ENCODE data around the gene LRRC38. TPM values are rescaled to one million over a fixed set of nuclear protein-coding genes. Genes with fewer than 3 reads are reported as not detected.
"Not testable (repeated sequence)": the region's sequence is repeated elsewhere in the genome, so short reads cannot be mapped to it uniquely, and the experiment has no call there.

LRRC38 gene
- total and polyA plus RNA-seq, 7 donors: 2.9 to 26.8 (median 7.0) TPM

- H3K4me1 ChIP-seq: no peaks in the 10 kb centered on the region
- intact Hi-C loops (cut with DNase I): no loop called here
- no peaks in the 10 kb centered on the region for H3K9me3 ChIP-seq
- ATAC-seq: no peak
- DNase-seq: no peak
- 31 to 57% (median 32%) methylated on average over 10 of the region's 10 CpGs for WGBS, 3 donors
- H3K4me3 ChIP-seq: no peak overlapping the region
- H3K27ac ChIP-seq: no peak overlapping the region
- no peaks in the 10 kb centered on the region for H3K27me3 ChIP-seq (ENCODE audit: insufficient read depth in 3 of 3, low read length in 2 of 3)
- no peaks in the 10 kb centered on the region for H3K36me3 ChIP-seq (ENCODE audit: insufficient read depth in 1 of 2, low read depth in 1 of 2)
- TF ChIP-seq, protein P1, sequence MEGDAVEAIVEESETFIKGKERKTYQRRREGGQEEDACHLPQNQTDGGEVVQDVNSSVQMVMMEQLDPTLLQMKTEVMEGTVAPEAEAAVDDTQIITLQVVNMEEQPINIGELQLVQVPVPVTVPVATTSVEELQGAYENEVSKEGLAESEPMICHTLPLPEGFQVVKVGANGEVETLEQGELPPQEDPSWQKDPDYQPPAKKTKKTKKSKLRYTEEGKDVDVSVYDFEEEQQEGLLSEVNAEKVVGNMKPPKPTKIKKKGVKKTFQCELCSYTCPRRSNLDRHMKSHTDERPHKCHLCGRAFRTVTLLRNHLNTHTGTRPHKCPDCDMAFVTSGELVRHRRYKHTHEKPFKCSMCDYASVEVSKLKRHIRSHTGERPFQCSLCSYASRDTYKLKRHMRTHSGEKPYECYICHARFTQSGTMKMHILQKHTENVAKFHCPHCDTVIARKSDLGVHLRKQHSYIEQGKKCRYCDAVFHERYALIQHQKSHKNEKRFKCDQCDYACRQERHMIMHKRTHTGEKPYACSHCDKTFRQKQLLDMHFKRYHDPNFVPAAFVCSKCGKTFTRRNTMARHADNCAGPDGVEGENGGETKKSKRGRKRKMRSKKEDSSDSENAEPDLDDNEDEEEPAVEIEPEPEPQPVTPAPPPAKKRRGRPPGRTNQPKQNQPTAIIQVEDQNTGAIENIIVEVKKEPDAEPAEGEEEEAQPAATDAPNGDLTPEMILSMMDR (IDR thresholded peaks at IDR 0.05): no peak
These were observed 70.3 kb downstream of the LRRC38 start for GRCh38 chr1:13443335-13443979.

DNA sequence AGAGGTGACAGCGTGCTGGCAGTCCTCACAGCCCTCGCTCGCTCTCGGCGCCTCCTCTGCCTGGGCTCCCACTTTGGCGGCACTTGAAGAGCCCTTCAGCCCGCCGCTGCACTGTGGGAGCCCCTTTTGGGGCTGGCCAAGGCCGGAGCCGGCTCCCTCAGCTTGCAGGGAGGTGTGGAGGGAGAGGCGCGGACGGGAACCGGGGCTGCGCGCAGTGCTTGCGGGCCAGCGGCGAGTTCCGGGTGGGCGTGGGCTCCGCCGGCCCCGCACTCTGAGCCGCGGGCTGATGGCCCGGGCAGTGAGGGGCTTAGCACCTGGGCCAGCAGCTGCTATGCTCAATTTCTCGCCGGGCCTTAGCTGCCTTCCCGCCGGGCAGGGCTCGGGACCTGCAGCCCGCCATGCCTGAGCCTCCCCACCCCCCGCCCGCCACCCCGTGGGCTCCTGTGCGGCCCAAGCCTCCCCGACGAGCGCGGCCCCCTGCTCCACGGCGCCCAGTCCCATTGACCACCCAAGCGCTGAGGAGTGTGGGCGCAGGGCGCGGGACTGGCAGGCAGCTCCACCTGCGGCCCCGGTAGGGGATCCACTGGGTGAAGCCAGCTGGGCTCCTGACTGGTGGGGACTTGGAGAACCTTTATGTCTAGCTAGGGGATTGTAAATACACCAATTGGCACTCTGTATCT lies 74.6 kb downstream of the LRRC38 start:
- 90 to 94% (median 91%) methylated on average over 42 to 49 of the region's 49 CpGs for WGBS, 3 donors
- H3K4me1 ChIP-seq; ATAC-seq; intact Hi-C loops (cut with DNase I); H3K4me3 ChIP-seq; H3K36me3 ChIP-seq (ENCODE audit: insufficient read depth in 1 of 2, low read depth in 1 of 2); DNase-seq; H3K27me3 ChIP-seq (ENCODE audit: insufficient read depth in 3 of 3, low read length in 2 of 3); H3K27ac ChIP-seq; H3K9me3 ChIP-seq: not testable (repeated sequence)

- Histone ChIP-seq H3K4me1 (peaks cover 5% of the 10 kb centered on the region), H3K9me3 (no peaks in the 10 kb centered on the region), H3K27ac (no peak overlapping the region), H3K27me3 (ENCODE audit: insufficient read depth in 3 of 3, low read length in 2 of 3) (no peaks in the 10 kb centered on the region), H3K36me3 (ENCODE audit: insufficient read depth in 1 of 2, low read depth in 1 of 2) (no peaks in the 10 kb centered on the region), H3K4me3 (no peak overlapping the region)
- TF ChIP-seq, protein P1 (IDR thresholded peaks at IDR 0.05): no peak
- intact Hi-C loops (cut with DNase I): no loop called here
- DNase-seq: no peak
- WGBS, 3 donors: 32 to 51% (median 44%) methylated on average over 3 of the region's 3 CpGs
- peak in 3 of 4 donors; percentile 76 to 83 (median 81) for ATAC-seq
These were observed 78.3 kb downstream of the LRRC38 start for GRCh38 chr1:13435458-13435857.

GRCh38 chr1:13433694-13434358 lies 80.0 kb downstream of the LRRC38 start:
- intact Hi-C loops (cut with DNase I); H3K36me3 ChIP-seq (ENCODE audit: insufficient read depth in 1 of 2, low read depth in 1 of 2); H3K9me3 ChIP-seq; H3K4me1 ChIP-seq; H3K27ac ChIP-seq; H3K27me3 ChIP-seq (ENCODE audit: insufficient read depth in 3 of 3, low read length in 2 of 3); DNase-seq; H3K4me3 ChIP-seq; ATAC-seq: not testable (repeated sequence)
- WGBS, 3 donors: 92 to 96% (median 93%) methylated on average over 23 to 32 of the region's 32 CpGs

GRCh38 chr1:13432251-13432650 lies 81.6 kb downstream of the LRRC38 start:
- peaks cover 5% of the 10 kb centered on the region for H3K4me1 ChIP-seq
- H3K9me3 ChIP-seq: no peaks in the 10 kb centered on the region
- peak in 2 of 4 donors; percentile 27 to 54 for ATAC-seq
- DNase-seq: no peak
- intact Hi-C loops (cut with DNase I): no loop called here
- no peaks in the 10 kb centered on the region for H3K36me3 ChIP-seq (ENCODE audit: insufficient read depth in 1 of 2, low read depth in 1 of 2)
- H3K27me3 ChIP-seq (ENCODE audit: insufficient read depth in 3 of 3, low read length in 2 of 3): no peaks in the 10 kb centered on the region
- WGBS, 3 donors: 20 to 68% (median 26%) methylated on average over 3 of the region's 3 CpGs
- no peak overlapping the region for H3K4me3 ChIP-seq
- no peak overlapping the region for H3K27ac ChIP-seq
- TF ChIP-seq, protein P1 (IDR thresholded peaks at IDR 0.05): no peak

Measured in psoas muscle (tissue), 8 donors.